Stimulated activated CD4-positive, alpha-beta T cell treated with anti-CD3 and anti-CD28 coated beads, Interleukin-15, amount 100 ng/mL, for 1 hour (primary cell): ENCODE measurements around the gene ZNF12.

Experiments used
- DNase-seq, 2 donors: peaks; one replicate each; pipeline ENCODE4 v3.0.0-alpha.2; 2020; ENCODE audit warnings: low read depth in 1 of 2, low spot score in 1 of 2

The ZNF12 gene

DNA sequence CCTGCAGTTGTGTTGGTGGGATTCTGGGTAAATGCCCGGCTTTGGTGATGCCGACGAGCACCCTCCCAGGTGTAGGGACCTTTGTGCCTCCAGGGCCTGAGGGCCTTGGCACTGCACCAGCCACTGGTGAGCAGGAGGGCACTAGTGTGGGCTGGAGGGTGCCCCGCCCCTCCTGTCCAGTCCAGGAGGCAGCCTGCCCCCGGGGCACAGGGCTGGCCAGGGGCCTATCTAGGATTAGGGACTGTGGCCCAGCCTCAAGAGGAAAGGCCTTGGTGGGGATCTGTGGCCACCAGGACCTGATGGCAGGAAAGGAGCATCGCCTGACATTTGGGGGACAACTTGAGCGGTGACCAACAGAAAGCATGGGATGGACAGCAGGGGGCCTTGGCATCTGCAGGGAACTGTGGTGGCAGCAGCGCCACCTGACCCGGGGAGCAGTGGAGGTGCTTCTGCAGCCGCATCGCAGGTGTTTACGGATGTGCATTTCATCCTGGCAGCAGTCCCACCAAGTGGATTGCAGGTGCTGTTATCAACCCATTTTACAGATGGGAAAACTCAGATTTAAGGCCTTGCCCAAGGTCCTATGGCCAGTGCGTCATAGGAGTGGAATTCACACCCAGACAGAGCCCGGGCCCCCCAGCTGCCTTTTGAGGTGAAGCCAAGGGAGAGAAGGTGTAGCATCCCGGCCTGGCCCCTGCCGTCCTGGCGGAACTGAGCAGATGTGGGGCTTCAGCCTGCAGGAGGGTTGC, 58.5 kb downstream of the ZNF12 start:
- DNase-seq = no peak

DNA sequence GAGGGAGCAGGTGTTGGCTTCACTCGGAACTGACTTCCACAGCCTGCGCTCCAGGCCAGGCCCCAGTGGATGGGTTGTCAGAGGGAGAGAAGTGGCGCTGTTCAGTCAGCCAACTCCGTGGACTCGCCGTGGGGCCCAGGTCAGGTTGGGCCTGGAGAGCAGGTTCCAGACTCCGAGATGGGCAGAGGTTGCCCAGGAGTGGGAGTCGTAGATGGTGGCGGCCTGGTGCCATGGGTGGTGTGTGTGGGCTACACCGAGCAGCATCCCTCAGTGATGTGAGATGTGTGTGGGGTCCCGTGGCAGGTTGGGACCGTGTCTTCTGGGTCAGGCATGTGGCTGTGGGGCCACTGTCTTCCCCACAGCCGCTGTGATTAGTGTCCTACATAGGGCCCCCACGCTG, 59.2 kb downstream of the ZNF12 start:
- no peak for DNase-seq

DNA sequence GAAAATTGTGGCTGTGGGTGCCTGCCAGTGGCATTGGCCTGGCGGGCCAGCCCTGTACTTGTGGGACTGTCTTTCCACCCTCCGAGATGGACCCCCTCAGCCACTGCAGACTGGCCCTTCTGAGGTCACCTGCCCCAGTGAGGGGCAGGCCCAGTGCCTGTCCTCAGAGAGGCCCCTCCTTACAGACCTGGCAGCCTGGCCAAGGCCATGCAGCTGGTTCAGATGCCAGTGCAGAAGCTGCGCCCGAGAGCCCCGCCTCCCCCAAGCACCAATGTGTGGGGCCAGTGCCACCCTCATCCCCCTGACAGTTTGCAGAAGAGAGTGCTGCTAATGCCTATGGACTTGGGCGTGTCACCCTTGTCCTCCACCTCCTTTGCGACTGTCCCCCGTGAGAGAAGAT, 59.7 kb downstream of the ZNF12 start:
- DNase-seq = no peak

DNA sequence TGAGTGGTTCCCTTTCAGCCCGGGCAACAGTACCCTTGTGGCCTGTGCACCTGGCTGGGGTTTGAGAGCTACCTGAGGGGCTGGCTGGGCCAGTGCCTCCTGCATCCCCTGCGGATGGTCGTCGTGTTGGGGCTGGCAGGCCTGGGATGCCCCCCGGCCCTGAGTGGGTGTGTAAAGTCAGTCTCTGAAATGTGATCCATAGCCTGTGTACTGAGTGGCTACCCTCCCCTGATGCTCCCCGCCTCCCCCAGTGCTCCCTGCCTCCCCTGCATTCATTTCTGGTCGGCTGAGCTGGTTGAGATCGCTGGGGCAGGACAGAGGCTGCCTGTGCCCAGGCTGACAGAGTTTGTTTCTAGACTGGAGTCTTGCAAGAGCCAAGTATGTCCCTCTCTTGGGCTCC, 60.3 kb downstream of the ZNF12 start:
- no peak for DNase-seq

DNA sequence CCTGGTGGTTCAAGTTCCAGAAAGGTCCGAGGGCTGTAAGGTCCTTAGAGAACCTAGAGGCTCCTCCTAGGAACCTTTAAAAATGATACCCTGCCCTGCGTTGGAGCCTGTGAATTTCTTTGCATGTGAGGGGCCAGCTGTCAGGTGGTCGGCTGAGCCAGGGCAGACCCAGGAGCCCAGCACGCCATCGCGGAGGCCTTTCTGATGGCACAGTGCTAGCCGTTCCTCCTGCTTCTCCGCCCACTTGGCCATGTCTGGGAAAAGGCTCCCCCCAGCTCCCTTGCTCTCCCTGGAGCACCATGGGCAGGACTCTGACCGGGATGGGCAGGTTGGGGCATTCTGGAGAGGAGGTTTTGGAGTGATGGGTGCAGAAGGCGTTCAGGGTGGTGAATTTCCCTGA, 62.0 kb downstream of the ZNF12 start:
- no peak for DNase-seq

DNA sequence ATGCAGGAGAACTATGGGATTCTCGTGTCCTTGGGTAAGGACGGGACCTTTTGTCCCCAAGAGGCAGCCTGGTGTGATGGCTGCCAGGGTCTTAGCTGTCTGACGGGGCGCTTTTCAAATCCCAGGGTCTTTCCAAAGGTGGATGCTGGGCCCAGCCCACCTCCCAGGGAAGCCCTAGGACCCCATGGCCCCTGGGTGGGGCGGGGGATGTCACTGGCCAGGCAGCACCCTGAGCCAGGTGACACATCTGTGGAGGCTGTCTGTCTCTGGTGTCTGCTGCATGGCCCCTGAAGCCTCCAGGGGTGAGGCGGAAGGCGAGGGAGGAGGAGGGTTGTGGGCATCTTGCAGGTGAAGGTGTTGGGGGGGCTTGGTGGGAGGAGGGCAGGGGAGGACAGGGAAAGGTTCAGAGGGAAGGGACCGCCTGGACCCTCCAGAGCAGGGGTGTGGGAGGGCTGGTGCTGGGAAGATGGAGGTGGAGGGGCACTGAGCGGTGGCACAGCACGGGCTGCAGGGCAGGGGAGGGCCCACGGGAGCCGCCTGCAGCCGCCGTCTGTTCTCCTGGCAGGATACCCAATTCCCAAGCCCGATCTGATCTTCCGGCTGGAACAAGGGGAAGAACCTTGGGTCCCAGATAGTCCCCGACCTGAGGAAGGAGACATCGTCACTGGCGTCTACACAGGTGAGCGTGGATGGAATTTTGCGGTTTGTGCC, 62.7 kb downstream of the ZNF12 start:
- no peak for DNase-seq

DNA sequence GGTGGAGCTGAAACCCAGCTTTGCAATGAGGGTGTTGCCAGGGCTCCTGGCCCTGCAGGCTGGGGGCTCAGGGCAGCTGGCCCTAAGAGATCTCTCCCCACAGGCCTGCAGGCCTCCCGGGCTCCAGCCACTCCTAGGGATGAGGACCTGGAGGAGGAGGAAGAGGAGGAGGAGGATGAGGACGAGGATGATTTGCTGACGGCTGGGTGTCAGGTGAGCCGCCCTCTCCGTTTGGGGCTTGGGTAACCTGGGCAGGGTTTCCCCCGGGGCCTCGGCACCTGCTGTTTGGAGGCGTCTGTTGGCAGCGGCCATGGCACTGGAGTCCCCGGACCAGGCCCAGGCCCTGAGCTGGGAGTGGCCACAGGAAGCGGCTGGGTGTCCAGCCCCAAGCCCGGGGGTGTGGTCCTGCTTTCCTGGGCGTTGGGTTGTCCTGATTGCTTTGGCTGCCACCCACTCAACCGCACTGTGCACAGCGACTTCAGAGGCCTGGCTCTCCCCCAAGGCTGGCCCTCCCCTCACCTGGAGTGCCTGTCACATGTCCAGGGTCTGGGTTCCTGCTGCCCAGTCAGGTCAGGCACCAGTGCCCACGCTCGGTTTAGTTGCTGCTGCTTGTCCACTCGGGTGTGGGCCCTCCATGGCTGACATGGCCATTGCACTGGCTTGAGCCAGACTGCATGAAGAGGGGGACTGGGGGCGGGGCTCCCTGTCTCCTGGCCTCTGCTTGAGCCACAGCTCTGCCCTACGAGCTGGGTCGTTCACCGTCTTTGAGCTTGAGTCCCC, 63.7 kb downstream of the ZNF12 start:
- DNase-seq = no peak

DNA sequence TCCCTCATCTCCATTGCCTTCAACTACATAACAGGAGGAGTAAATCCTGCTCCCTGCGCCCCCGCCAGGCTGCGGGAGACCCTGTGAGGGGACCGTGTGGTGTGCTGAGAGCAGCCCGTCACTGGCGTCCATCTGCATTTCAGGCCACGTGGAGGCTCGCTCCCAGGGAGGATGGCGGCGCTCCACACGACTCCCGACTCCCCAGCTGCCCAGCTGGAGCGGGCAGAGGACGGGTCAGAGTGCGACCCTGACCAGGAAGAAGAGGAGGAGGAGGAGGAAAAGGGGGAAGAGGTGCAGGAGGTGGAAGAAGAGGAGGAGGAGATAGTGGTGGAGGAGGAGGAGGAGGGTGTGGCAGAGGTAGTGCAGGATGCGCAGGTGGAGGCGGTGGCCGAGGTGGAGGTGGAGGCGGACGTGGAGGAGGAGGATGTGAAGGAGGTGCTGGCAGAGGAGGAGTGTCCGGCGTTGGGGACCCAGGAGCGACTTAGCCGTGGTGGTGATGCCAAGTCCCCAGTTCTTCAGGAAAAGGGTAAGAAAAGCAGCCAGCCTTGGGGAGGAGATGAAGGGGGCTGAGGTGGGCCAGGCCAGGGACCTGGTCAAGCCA, 64.4 kb downstream of the ZNF12 start:
- no peak for DNase-seq

DNA sequence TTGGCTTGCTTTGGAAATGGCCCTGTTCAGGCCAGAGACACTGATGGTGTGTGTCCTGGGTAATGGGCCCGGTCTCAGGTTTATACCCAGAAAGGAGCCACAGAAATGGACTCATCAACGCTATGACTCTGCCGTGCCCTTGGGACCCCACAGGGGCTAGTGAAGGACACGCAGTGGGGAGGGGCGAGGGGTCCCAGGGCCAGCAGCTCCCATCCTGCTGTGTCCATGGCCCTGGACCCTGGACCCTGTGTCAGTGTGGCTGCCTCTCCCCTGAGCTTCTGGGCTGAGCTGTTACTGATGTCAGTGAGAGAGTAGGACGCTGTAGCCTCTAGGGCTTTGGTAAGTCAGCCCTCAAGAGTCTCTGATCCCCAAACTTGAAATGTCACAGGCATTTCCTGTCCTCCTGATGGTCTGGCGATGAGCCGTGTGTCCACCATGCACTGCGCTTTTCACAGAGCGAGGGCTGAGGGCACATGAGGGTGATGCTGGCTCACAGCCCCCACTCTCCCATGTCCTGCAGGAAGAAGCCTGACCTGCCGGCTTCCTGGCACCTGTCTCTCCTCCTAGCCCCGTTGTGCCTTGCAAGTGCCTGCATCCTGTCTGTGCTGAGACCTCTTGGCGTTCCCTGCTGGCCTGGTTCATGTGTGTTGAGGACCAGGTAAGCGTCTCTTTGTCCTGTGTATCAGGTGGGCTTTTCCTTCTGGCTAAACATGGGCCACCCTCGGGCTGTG, 65.3 kb downstream of the ZNF12 start:
- no peak for DNase-seq

DNA sequence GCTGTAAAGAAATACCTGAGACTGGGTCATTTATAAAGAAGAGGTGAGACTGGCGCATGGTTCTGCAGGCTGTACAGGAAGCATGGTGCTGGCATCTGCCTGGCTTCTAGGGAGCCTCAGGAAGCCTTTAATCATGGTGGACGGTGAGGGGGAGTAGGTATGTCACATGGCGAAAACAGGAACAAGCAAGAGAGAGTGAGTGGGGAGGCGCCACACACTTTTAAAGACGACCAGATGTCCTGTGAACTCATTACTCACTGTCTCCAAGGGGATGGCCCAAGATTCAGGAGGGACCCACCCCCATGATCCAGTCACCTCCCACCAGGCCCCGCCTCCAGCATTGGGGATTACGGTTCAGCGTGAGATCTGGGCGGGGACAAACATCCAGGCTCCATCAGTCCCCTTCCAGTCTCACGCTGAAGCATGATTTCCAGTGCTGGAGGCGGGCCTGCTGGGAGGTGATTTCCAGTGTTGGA, 66.5 kb downstream of the ZNF12 start:
- no peak for DNase-seq

DNA sequence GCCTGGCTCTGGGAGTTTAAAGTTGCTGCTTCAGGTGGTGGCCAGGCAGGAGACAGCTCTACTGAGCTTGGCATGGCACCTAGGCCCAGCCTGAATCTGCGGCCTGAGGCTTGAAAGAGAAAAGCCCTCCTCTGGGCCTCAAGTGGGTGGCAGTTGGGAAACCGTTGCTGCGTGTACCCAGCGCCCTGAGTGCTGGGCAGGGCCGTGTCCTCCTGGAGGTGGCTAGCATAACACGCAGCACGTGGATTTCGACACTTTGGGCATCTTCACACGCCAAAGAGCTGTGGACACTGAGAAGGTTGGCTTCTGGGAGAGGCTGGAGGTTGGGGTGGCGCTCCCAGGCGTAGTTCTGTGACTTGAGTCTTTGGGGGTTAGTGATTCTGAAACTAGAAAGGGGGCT, 67.1 kb downstream of the ZNF12 start:
- no peak for DNase-seq

DNA sequence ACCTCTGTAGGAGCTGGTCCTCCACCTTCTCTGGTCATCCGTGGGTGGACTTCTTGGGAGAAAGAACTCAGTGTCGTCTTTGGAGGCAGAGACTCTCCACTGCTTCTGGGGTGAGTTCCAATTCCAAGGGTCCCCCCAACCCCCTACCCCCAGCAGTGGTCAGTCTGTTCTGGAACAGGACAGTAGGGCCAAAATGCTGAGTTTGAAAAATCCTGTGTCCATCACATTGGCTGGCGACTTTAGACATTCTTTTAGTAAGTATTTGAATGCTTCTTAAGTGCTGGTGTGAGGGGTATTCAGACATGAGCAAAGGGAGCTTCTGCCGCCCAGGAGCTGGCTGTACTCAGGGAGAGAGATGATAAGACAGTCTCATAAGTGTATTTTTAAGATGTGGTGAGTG, 67.7 kb downstream of the ZNF12 start:
- DNase-seq = no peak
